ENCODE data around the gene DGKD. TPM values are rescaled to one million over a fixed set of nuclear protein-coding genes. Genes with fewer than 3 reads are reported as not detected.

DGKD gene
- total RNA-seq, 1 donor from 2014 or later, result 15.3 TPM

DNA sequence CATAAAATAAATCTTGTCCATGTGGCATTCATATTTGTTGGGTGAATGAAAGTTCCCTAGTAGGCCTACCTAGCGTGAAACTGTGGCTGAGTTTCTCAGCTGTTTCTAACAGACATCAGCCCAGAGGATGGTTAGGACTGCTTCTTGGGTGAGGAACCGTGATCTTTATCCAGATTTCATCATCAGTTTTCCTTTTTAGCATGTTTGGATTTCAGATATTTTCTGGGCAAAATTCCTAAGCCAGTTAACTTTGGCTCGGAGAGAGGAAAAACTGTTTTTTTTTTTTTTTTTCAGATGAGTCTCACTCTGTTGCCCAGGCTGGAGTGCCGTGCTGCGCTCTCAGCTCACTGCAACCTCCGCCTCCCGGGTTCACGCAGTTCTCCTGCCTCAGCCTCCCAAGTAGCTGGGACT is 53.5 kb downstream of the DGKD start:
- H3K27ac Mint-ChIP-seq (ENCODE audit: unreplicated experiment), result no peak overlapping the region
- peaks cover 2% of the 10 kb centered on the region for H3K27me3 Mint-ChIP-seq (ENCODE audit: unreplicated experiment)
- peaks cover 12% of the 10 kb centered on the region for H3K36me3 Mint-ChIP-seq (ENCODE audit: low read depth, unreplicated experiment)
- TF ChIP-seq, protein P1, sequence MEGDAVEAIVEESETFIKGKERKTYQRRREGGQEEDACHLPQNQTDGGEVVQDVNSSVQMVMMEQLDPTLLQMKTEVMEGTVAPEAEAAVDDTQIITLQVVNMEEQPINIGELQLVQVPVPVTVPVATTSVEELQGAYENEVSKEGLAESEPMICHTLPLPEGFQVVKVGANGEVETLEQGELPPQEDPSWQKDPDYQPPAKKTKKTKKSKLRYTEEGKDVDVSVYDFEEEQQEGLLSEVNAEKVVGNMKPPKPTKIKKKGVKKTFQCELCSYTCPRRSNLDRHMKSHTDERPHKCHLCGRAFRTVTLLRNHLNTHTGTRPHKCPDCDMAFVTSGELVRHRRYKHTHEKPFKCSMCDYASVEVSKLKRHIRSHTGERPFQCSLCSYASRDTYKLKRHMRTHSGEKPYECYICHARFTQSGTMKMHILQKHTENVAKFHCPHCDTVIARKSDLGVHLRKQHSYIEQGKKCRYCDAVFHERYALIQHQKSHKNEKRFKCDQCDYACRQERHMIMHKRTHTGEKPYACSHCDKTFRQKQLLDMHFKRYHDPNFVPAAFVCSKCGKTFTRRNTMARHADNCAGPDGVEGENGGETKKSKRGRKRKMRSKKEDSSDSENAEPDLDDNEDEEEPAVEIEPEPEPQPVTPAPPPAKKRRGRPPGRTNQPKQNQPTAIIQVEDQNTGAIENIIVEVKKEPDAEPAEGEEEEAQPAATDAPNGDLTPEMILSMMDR (IDR thresholded peaks at IDR 0.05; ENCODE audit: unreplicated experiment), result no peak
- no peaks in the 10 kb centered on the region for H3K9me3 Mint-ChIP-seq (ENCODE audit: unreplicated experiment)
- peaks cover 2% of the 10 kb centered on the region for H3K4me1 Mint-ChIP-seq (ENCODE audit: unreplicated experiment)
- no peak for DNase-seq (ENCODE audit: low spot score)
- H3K4me3 Mint-ChIP-seq (ENCODE audit: unreplicated experiment), result no peak overlapping the region

DNA sequence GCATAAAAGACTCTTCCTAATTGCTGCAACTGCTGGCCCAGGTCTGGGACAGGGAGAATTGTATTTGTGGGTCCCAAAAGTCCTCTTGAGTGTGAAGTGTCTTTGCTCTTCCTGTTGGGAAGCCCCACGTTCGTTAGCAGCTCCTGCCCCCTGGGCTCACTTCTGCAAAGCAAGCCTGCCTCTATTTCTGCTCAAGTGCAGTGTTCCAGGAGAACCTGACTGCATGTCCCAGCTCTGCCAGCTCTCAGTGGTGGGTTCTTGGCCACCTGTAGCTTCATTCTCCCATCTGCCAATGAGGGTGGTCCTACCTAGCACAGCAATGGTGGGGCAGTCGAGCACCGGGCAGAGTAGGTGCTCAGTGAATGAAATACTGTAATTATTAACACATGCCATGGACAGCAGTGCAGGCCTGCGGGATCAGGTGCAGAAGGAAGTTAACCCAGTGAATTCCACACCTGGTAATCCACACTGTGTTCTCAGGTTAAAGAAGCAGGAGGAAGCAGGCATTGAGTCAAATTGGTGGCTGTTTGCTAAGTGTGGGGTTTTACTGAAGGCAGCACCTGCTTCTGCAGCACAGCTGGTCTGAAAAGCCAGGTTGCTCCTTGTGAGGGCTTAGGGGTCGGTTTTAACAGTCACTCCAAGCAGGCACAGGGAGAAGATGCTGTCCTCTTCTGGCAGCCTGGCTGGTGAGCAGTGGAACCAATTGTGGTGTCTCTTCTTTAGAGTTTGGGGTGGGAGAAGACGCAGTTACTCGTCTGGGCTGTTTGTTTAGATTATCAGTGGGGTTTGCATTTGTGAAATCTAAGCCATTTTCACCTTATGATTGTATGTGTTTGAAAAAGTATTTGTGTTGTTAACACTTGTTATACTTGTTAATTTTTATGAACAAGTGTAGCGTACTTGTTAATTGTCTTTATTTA is 54.3 kb downstream of the DGKD start:
- Mint-ChIP-seq H3K27me3 (ENCODE audit: unreplicated experiment) (peaks cover 2% of the 10 kb centered on the region), H3K4me3 (ENCODE audit: unreplicated experiment) (no peak overlapping the region), H3K4me1 (ENCODE audit: unreplicated experiment) (no peaks in the 10 kb centered on the region), H3K27ac (ENCODE audit: unreplicated experiment) (no peak overlapping the region), H3K36me3 (ENCODE audit: low read depth, unreplicated experiment) (peaks cover 12% of the 10 kb centered on the region), H3K9me3 (ENCODE audit: unreplicated experiment) (no peaks in the 10 kb centered on the region)
- no peak for DNase-seq (ENCODE audit: low spot score)
- TF ChIP-seq, protein P1 (IDR thresholded peaks at IDR 0.05; ENCODE audit: unreplicated experiment), result no peak

DNA sequence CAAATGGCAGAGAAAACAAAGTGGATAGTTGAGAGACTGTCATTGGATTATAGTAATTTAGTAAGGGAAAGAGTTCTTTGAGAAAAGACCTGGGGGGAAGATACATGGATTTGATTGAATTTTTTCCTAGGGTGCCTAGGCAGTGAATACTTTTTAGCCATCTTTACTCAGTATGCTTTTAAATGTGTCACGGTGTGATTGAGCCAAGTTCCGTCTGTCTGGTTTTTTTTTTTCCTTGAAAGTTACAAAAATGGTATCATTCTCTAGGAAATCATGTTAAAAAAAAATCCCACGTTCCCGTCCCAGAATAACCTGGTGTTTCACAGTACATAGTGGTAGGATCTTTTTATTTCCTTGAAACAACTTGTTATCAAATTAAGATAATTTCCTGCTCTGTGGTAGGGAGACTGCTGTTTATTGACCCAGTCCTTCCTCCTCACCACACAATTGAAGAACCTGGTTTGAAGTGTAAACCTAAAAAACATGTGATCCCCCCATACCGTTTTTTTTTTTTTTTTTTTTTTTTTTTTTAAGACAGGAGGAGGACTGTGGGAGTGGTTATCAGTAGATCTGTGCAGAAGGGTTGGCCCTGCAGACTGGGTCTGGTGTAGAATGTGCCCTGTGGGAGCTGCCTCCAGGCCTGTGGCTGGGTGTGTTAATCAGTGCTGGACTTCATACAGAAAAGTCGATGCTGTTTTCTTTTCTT is 55.1 kb downstream of the DGKD start:
- TF ChIP-seq, protein P1 (IDR thresholded peaks at IDR 0.05; ENCODE audit: unreplicated experiment), result no peak
- H3K4me3 Mint-ChIP-seq (ENCODE audit: unreplicated experiment), result no peak overlapping the region
- no peak overlapping the region for H3K27ac Mint-ChIP-seq (ENCODE audit: unreplicated experiment)
- H3K27me3 Mint-ChIP-seq (ENCODE audit: unreplicated experiment), result peaks cover 1% of the 10 kb centered on the region
- H3K36me3 Mint-ChIP-seq (ENCODE audit: low read depth, unreplicated experiment), result peaks cover 12% of the 10 kb centered on the region
- DNase-seq (ENCODE audit: low spot score), result no peak
- no peaks in the 10 kb centered on the region for H3K9me3 Mint-ChIP-seq (ENCODE audit: unreplicated experiment)
- no peaks in the 10 kb centered on the region for H3K4me1 Mint-ChIP-seq (ENCODE audit: unreplicated experiment)

DNA sequence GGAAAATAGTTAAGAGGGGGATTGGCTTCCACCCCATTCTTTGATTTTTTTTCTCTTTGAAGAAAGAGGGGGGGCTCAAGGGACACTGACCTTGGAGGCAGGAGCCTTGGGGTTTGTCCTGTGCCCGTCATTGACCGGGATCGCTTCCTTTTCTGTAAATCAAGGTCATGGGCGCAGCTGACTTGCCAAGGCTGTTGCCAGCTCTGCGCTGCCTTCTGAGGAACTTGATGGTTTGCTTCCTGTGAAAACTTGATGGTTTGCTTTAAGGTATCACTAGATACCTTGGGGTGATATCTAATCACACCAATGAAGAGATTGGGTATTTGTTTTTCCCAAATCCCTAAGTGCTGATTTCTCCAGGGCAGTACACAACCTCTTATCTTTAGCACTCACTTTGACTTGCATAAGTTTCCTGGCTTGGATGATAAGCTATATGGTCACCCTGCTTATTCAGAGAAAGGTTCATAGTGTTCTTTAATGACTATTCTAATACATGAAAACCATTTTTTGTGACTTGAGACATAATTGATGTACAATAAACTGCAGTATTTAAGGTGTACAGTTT is 56.0 kb downstream of the DGKD start:
- DNase-seq (ENCODE audit: low spot score), result no peak
- no peak overlapping the region for H3K4me3 Mint-ChIP-seq (ENCODE audit: unreplicated experiment)
- H3K36me3 Mint-ChIP-seq (ENCODE audit: low read depth, unreplicated experiment), result peaks cover 12% of the 10 kb centered on the region
- H3K27me3 Mint-ChIP-seq (ENCODE audit: unreplicated experiment), result no peaks in the 10 kb centered on the region
- H3K9me3 Mint-ChIP-seq (ENCODE audit: unreplicated experiment), result no peaks in the 10 kb centered on the region
- TF ChIP-seq, protein P1 (IDR thresholded peaks at IDR 0.05; ENCODE audit: unreplicated experiment), result no peak
- no peaks in the 10 kb centered on the region for H3K4me1 Mint-ChIP-seq (ENCODE audit: unreplicated experiment)
- H3K27ac Mint-ChIP-seq (ENCODE audit: unreplicated experiment), result no peak overlapping the region
